NCI-H146 (cell line): ENCODE measurements around the gene OPTC.

Source experiments
- DNase-seq: peaks from one replicate; lab custom pipeline; 2025; lab: John Stamatoyannopoulos, UW

Gene OPTC

DNA sequence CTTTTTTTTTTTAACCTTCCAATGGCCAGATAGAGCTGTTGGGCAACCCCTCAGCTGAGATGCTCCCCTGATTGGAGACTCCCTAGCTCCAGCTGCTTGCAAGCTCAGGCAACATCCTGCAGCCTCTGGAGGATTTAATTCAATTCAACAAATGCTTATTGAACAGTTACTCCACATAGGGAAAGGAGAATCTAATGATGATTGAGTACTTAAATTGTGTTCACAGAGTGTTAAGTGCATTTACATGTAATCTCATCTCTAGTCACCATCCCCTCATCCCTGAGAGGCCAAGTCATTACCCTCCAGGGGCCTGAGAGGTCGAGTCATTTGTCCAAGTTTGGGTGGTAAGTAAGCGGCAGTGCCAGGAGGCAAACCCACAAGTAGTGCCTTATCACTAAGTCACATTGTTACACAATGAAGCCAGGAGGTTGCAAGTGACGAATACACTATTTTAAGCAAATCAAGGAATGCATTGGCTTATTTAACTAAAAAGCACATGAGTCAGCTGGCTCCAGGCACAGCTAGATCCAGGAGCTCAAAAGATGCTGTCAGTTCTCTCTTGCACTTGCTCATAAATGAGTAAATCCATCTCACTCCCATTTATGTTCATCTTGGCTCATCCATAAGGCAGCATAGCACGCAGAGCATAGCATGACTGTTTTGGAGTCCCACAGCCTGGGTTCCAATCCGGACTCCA lies 64.3 kb downstream of the OPTC start:
- no peak for DNase-seq
